ENCODE data around the gene PDRG1.
"Not testable (repeated sequence)": the region's sequence is repeated elsewhere in the genome, so short reads cannot be mapped to it uniquely, and the experiment has no call there.

Gene PDRG1

GRCh38 chr20:31951203-31951529 is 680 bp downstream of the PDRG1 start:
- Mint-ChIP-seq H3K4me1 (peaks cover 19 to 22% of the 10 kb centered on the region in 2 donors), H3K9me3 (no peaks in the 10 kb centered on the region), H3K4me3 (peak overlapping the region; percentile 91 to 97), H3K36me3 (peaks cover 29 to 35% of the 10 kb centered on the region in 2 donors), H3K27me3 (peaks cover 7 to 16% of the 10 kb centered on the region in 2 donors), H3K27ac (peak overlapping the region; percentile 99)
- ATAC-seq (replicated peaks), result no peak
- DNase-seq, result no peak

- peaks cover 7 to 8% of the 10 kb centered on the region in 2 donors for H3K27me3 Mint-ChIP-seq
- peaks cover 19 to 22% of the 10 kb centered on the region in 2 donors for H3K4me1 Mint-ChIP-seq
- ATAC-seq (replicated peaks) (no peak), DNase-seq (no peak)
- no peaks in the 10 kb centered on the region for H3K9me3 Mint-ChIP-seq
- peak overlapping the region; percentile 91 to 97 for H3K4me3 Mint-ChIP-seq
- no peak overlapping the region for H3K27ac Mint-ChIP-seq
- H3K36me3 Mint-ChIP-seq, result peaks cover 35% of the 10 kb centered on the region in 2 donors
Measured at GRCh38 chr20:31949877-31950646, 1.8 kb downstream of the PDRG1 start.

GRCh38 chr20:31948008-31948407 is 3.8 kb downstream of the PDRG1 start:
- DNase-seq, result no peak
- no peaks in the 10 kb centered on the region for H3K27me3 Mint-ChIP-seq
- H3K9me3 Mint-ChIP-seq, result no peaks in the 10 kb centered on the region
- ATAC-seq (replicated peaks), result no peak
- no peak overlapping the region for H3K4me3 Mint-ChIP-seq
- H3K36me3 Mint-ChIP-seq, result peaks cover 38 to 43% of the 10 kb centered on the region in 2 donors
- peaks cover 19 to 22% of the 10 kb centered on the region in 2 donors for H3K4me1 Mint-ChIP-seq
- H3K27ac Mint-ChIP-seq, result no peak overlapping the region

GRCh38 chr20:31945785-31946184 is 6.1 kb downstream of the PDRG1 start:
- no peak overlapping the region for H3K4me3 Mint-ChIP-seq
- DNase-seq (no peak), ATAC-seq (replicated peaks) (no peak)
- no peaks in the 10 kb centered on the region for H3K27me3 Mint-ChIP-seq
- H3K4me1 Mint-ChIP-seq, result peaks cover 8 to 11% of the 10 kb centered on the region in 2 donors
- peaks cover 37 to 47% of the 10 kb centered on the region in 2 donors for H3K36me3 Mint-ChIP-seq
- H3K27ac Mint-ChIP-seq, result no peak overlapping the region
- no peaks in the 10 kb centered on the region for H3K9me3 Mint-ChIP-seq

GRCh38 chr20:31945319-31945718 is 6.5 kb downstream of the PDRG1 start:
- Mint-ChIP-seq H3K27me3 (no peaks in the 10 kb centered on the region), H3K9me3 (no peaks in the 10 kb centered on the region), H3K27ac (no peak overlapping the region), H3K4me1 (peaks cover 8 to 10% of the 10 kb centered on the region in 2 donors), H3K4me3 (no peak overlapping the region), H3K36me3 (peaks cover 37 to 52% of the 10 kb centered on the region in 2 donors)
- DNase-seq (no peak), ATAC-seq (replicated peaks) (no peak)

- H3K27me3 Mint-ChIP-seq, result no peaks in the 10 kb centered on the region
- no peaks in the 10 kb centered on the region for H3K9me3 Mint-ChIP-seq
- DNase-seq, result no peak
- no peak for ATAC-seq (replicated peaks)
- H3K4me1 Mint-ChIP-seq, result no peaks in the 10 kb centered on the region
- peaks cover 24 to 35% of the 10 kb centered on the region in 2 donors for H3K36me3 Mint-ChIP-seq
- H3K27ac Mint-ChIP-seq, result peak overlapping the region; percentile 25
- no peak overlapping the region for H3K4me3 Mint-ChIP-seq
Measured at GRCh38 chr20:31943052-31943471, 8.8 kb downstream of the PDRG1 start.

- H3K27ac Mint-ChIP-seq, result no peak overlapping the region
- H3K36me3 Mint-ChIP-seq, result peaks cover 11 to 25% of the 10 kb centered on the region in 2 donors
- H3K4me3 Mint-ChIP-seq, result no peak overlapping the region
- no peaks in the 10 kb centered on the region for H3K27me3 Mint-ChIP-seq
- DNase-seq (no peak), ATAC-seq (replicated peaks) (no peak)
- H3K9me3 Mint-ChIP-seq, result no peaks in the 10 kb centered on the region
- H3K4me1 Mint-ChIP-seq, result no peaks in the 10 kb centered on the region
Measured at GRCh38 chr20:31939661-31940060, 12.2 kb downstream of the PDRG1 start.

- no peaks in the 10 kb centered on the region for H3K27me3 Mint-ChIP-seq
- no peak overlapping the region for H3K27ac Mint-ChIP-seq
- ATAC-seq (replicated peaks) (no peak), DNase-seq (no peak)
- peaks cover 8 to 18% of the 10 kb centered on the region in 2 donors for H3K36me3 Mint-ChIP-seq
- H3K9me3 Mint-ChIP-seq, result no peaks in the 10 kb centered on the region
- H3K4me3 Mint-ChIP-seq, result no peak overlapping the region
- no peaks in the 10 kb centered on the region for H3K4me1 Mint-ChIP-seq
Measured at GRCh38 chr20:31937820-31938219, 14.0 kb downstream of the PDRG1 start.

GRCh38 chr20:31936420-31936819 is 15.4 kb downstream of the PDRG1 start:
- Mint-ChIP-seq H3K9me3 (no peaks in the 10 kb centered on the region), H3K27me3 (peaks cover 0 to 1% of the 10 kb centered on the region in 2 donors), H3K27ac (no peak overlapping the region), H3K4me3 (no peak overlapping the region), H3K36me3 (peaks cover 6% of the 10 kb centered on the region in 2 donors), H3K4me1 (no peaks in the 10 kb centered on the region)
- no peak for ATAC-seq (replicated peaks)
- no peak for DNase-seq

- Mint-ChIP-seq H3K27me3 (peaks cover 0 to 9% of the 10 kb centered on the region in 2 donors), H3K9me3 (no peaks in the 10 kb centered on the region), H3K27ac (no peak overlapping the region), H3K4me3 (no peak overlapping the region), H3K36me3 (peaks cover 0 to 6% of the 10 kb centered on the region in 2 donors), H3K4me1 (peaks cover 0 to 2% of the 10 kb centered on the region in 2 donors)
- no peak for ATAC-seq (replicated peaks)
- no peak for DNase-seq
Measured at GRCh38 chr20:31934968-31935764, 16.7 kb downstream of the PDRG1 start.

- no peak for ATAC-seq (replicated peaks)
- Mint-ChIP-seq H3K36me3 (peaks cover 0 to 6% of the 10 kb centered on the region in 2 donors), H3K27me3 (peaks cover 0 to 9% of the 10 kb centered on the region in 2 donors), H3K4me1 (peaks cover 0 to 2% of the 10 kb centered on the region in 2 donors), H3K4me3 (no peak overlapping the region), H3K9me3 (no peaks in the 10 kb centered on the region), H3K27ac (no peak overlapping the region)
- no peak for DNase-seq
Measured at GRCh38 chr20:31934491-31934890, 17.4 kb downstream of the PDRG1 start.

GRCh38 chr20:31933698-31934097 is 18.1 kb downstream of the PDRG1 start:
- peaks cover 0 to 2% of the 10 kb centered on the region in 2 donors for H3K4me1 Mint-ChIP-seq
- H3K36me3 Mint-ChIP-seq, result peaks cover 0 to 2% of the 10 kb centered on the region in 2 donors

GRCh38 chr20:31930779-31931178 is 21.1 kb downstream of the PDRG1 start:
- Mint-ChIP-seq H3K9me3 (peaks cover 0 to 4% of the 10 kb centered on the region in 2 donors), H3K27me3 (peaks cover 2 to 15% of the 10 kb centered on the region in 2 donors), H3K27ac (no peak overlapping the region), H3K4me3 (no peak overlapping the region), H3K4me1 (peaks cover 0 to 2% of the 10 kb centered on the region in 2 donors), H3K36me3 (peaks cover 0 to 2% of the 10 kb centered on the region in 2 donors)
- DNase-seq (no peak), ATAC-seq (replicated peaks) (no peak)

More at GRCh38 chr20:31933698-31934097, 18.1 kb downstream of the PDRG1 start:
- DNase-seq, result no peak
- Mint-ChIP-seq H3K27me3 (peaks cover 0 to 9% of the 10 kb centered on the region in 2 donors), H3K9me3 (no peaks in the 10 kb centered on the region), H3K27ac (no peak overlapping the region), H3K4me3 (no peak overlapping the region)
- no peak for ATAC-seq (replicated peaks)

GRCh38 chr20:31929631-31930030 is 22.2 kb downstream of the PDRG1 start:
- H3K4me3 Mint-ChIP-seq; H3K9me3 Mint-ChIP-seq; H3K36me3 Mint-ChIP-seq; H3K27ac Mint-ChIP-seq; DNase-seq; H3K4me1 Mint-ChIP-seq; ATAC-seq (replicated peaks): not testable (repeated sequence)
- peaks cover 9 to 20% of the 10 kb centered on the region in 2 donors for H3K27me3 Mint-ChIP-seq

Measured in stimulated activated naive B cell treated with anti-CD40 and anti-IgM and Interleukin-4, amounts not matched to agents 10 μg/mL and 1 μg/mL and 100 μg/mL, for 72 hours (primary cell).